Activated T-cell treated with anti-CD3 and anti-CD28 coated beads, Interleukin-2, amount 50 U/mL, for 24 hours (primary cell): Measurements from ENCODE around the gene APAF1.

ENCODE experiments used
- DNase-seq: peaks from one replicate; pipeline ENCODE4 v3.0.0-alpha.2; 2020
- H3K27ac Mint-ChIP-seq: 2 replicates; pipeline ENCODE4 v1.8.0; 2020; ENCODE audit warnings: mild to moderate bottlenecking, mixed read lengths
- H3K27me3 Mint-ChIP-seq: 2 replicates; pipeline ENCODE4 v1.8.0; 2020; ENCODE audit warnings: mixed read lengths
- H3K36me3 Mint-ChIP-seq: 2 replicates; pipeline ENCODE4 v1.8.0; 2020; ENCODE audit warnings: low read depth, mixed read lengths
- H3K4me1 Mint-ChIP-seq: 2 replicates; pipeline ENCODE4 v1.8.0; 2020; ENCODE audit warnings: low read depth, mixed read lengths
- H3K4me3 Mint-ChIP-seq: 2 replicates; pipeline ENCODE4 v1.8.0; 2020; ENCODE audit warnings: mild to moderate bottlenecking, moderate library complexity, mixed read lengths
- H3K9me3 Mint-ChIP-seq: 2 replicates; pipeline ENCODE4 v1.8.0; 2020; ENCODE audit warnings: mixed read lengths

Gene APAF1

DNA sequence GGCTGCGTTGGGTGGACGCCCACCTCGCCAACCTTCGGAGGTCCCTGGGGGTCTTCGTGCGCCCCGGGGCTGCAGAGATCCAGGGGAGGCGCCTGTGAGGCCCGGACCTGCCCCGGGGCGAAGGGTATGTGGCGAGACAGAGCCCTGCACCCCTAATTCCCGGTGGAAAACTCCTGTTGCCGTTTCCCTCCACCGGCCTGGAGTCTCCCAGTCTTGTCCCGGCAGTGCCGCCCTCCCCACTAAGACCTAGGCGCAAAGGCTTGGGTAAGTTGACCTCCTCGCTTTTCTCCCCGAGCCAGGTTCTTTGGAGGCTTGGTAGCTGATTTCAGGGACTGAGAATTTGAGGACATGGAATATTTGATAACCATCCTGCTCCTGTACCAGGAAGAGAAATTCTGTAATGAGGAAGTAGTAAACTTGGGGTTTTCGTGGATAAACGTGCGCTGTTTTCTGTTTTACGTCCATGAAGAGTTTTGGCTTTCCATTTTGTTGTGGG is 530 bp downstream of the APAF1 start:
- no peak for DNase-seq
- peaks cover 30% of the 10 kb centered on the region for H3K4me1 Mint-ChIP-seq
- H3K4me3 Mint-ChIP-seq, result peak overlapping the region; percentile 96
- H3K27ac Mint-ChIP-seq, result peak overlapping the region; percentile 67
- no peaks in the 10 kb centered on the region for H3K9me3 Mint-ChIP-seq
- H3K27me3 Mint-ChIP-seq, result no peaks in the 10 kb centered on the region
- peaks cover 49% of the 10 kb centered on the region for H3K36me3 Mint-ChIP-seq

DNA sequence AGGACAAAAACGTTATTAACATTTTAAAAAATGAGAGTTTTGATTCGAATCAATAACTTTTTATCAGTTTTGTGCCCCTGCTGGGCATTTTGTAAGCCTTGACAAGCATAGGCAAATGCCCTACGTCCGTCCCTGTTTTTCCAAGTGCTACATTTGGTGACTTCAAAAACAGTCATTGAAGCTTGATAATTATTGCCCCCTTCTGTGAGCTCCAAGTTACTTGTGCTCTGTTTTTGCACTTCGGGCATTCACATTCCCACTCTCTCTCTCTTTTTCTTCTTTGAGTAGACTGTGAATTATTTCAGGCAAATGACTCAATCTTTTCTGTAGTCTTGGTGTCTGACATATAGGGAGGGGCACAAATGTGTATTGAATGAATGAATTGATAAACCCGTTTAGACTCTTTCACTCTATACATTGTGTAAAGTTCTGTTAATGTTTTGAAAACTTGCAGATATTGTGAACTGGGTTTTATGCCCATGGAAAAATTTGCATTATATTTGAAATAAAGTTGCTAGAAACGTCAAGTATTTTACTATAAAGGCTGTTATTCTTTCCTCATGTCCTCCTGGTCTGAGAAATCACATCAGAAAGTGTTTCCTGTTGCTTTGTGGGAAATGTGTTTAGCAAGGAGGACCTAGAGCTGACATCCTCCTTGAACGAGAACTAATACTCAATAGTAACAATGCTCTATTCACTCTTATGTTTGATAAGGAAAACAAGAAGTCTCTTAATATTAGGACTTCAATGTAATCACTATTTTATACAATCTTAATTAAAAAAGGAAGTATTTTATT is 1.4 kb downstream of the APAF1 start:
- Mint-ChIP-seq H3K27ac (peak overlapping the region; percentile 12), H3K9me3 (no peaks in the 10 kb centered on the region), H3K4me3 (peak overlapping the region; percentile 96), H3K36me3 (peaks cover 49% of the 10 kb centered on the region), H3K4me1 (peaks cover 29% of the 10 kb centered on the region), H3K27me3 (no peaks in the 10 kb centered on the region)
- DNase-seq, result no peak

DNA sequence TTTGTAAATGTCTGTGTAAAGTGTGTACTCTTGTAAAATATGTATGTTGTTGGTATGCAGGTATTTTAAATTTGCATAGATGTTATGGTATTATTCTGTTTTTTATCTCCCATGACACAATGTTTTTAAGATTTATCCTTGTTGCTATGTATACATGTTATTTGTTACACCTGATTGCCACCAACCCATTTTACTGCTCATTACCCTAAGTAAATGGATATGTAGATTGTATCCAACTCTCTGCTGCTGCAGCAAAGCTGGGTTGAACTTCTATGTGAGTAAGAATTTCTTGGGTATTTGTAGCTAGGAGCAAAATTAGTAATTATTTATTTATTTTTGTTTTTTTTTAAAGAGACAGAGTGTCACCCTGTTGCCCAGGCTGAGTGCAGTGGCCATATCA is 6.2 kb downstream of the APAF1 start:
- H3K9me3 Mint-ChIP-seq, result no peaks in the 10 kb centered on the region
- no peak overlapping the region for H3K4me3 Mint-ChIP-seq
- H3K27ac Mint-ChIP-seq, result no peak overlapping the region

DNA sequence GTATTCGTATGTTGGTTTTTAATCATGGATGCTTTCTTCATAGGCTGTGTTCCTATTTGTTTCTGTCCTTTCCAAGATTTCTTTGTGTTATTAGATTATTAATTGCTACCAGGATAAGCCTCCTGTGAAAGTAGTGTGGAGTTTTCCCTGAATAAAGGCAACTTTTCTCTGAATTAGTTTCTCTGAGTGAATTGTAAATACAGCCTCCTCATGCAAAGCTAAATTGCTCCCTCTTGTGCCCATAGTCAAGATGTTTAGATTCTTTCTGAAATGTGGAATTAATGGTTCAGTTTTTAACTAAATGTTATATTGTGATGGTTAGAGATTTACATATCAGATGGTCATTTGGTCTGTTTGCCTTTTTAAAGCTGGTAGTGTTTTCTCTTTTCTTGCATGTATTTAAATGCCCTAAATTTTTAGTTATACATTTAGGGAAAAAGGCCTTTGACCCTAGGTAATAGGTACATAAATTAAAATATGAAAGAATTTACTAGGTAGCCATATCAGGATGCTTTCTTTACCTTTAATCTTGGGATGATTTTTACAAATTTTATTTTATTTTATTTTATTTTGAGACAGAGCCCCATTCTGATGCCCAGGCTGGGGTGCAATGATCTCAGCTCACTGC is 8.9 kb downstream of the APAF1 start:
- Mint-ChIP-seq H3K36me3 (peaks cover 45% of the 10 kb centered on the region), H3K27ac (no peak overlapping the region), H3K27me3 (no peaks in the 10 kb centered on the region), H3K4me3 (no peak overlapping the region), H3K4me1 (peaks cover 17% of the 10 kb centered on the region), H3K9me3 (no peaks in the 10 kb centered on the region)
- no peak for DNase-seq

More for the DNA sequence above, 6.2 kb downstream of the APAF1 start:
- Mint-ChIP-seq H3K36me3 (peaks cover 34% of the 10 kb centered on the region), H3K4me1 (peaks cover 18% of the 10 kb centered on the region), H3K27me3 (no peaks in the 10 kb centered on the region)
- DNase-seq, result no peak

DNA sequence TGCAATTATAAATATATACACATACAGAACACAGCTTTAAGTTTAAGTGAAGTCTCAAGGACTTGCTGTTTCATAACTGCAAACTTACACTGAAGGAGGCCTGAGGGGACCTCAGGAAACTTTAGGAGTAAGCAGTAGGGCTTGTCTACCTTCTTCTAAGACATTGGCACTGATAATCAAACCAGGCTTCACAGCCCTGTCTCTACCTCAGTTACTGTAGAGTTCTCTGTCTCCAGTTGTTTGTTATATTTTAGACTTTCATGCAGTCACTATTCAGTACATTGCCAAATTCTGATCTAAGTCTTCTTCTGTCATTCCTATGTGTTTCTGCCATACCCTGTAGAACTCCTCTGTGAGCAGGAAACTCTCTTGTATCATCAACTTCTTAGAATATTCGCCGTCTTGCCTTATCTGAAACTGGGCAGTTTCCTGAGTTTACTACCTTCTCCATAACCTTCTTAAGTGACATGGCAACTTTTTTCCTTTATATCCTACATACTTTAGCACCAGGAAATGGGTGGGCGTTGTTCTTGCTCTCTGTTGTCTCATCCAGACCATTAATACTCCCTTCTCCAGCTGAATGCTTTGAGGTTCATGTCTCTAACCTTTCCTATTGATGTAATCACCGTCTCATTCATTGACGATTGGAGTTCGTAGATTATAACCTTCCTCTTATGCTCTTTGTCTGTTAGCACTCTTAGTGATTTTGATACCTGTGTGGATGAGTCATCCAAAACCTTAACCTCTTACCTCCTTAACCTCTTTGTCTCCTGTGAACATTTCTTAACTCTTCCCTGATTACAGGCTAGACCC is 11.4 kb downstream of the APAF1 start:
- no peaks in the 10 kb centered on the region for H3K27me3 Mint-ChIP-seq
- peak overlapping the region; percentile 81 for H3K27ac Mint-ChIP-seq
- no peaks in the 10 kb centered on the region for H3K9me3 Mint-ChIP-seq
- DNase-seq, result no peak
- H3K4me1 Mint-ChIP-seq, result peaks cover 17% of the 10 kb centered on the region
- no peak overlapping the region for H3K4me3 Mint-ChIP-seq
- peaks cover 45% of the 10 kb centered on the region for H3K36me3 Mint-ChIP-seq

DNA sequence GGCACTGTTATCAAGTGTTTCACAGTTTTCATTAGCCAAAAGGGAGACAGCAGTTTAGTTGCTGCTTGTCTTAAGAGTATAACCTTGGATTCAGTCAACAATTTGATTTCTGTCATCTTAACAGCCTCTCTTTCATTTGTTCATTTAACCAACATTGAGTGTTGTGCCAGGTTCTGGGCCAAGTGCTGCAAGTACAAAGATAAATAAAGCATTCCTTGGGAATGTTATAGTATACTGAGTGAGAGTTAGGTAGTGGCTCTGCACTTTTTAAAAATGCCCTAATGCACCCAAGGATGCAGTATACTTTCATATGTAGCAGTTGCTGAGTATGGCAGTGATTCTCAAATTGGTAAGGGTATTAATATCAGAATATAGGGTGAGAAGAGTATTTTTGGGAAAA is 15.4 kb downstream of the APAF1 start:
- H3K27ac Mint-ChIP-seq, result peak overlapping the region; percentile 38
- no peaks in the 10 kb centered on the region for H3K27me3 Mint-ChIP-seq
- H3K4me1 Mint-ChIP-seq, result peaks cover 15% of the 10 kb centered on the region
- H3K36me3 Mint-ChIP-seq, result peaks cover 66% of the 10 kb centered on the region
- no peak for DNase-seq
- no peaks in the 10 kb centered on the region for H3K9me3 Mint-ChIP-seq
- no peak overlapping the region for H3K4me3 Mint-ChIP-seq

DNA sequence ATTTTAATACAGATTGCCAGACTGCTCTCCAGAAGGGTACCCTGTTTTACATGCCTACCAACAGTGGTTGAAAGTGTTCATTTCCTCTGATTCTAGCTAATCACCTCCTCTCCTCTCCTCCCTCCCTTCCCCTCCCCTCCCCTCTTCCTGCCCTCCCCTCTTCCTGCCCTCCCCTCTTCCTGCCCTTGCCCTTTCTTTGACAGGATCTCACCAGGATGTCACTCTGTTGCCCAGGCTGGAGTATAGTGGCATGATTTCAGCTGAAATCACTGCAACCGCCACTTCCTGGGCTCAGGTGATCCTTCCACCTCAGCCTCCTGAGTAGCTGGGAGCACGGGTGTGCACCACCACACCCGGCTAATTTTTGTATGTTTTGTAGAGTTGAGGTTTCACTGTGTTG is 24.7 kb downstream of the APAF1 start:
- peaks cover 13% of the 10 kb centered on the region for H3K4me1 Mint-ChIP-seq
- H3K4me3 Mint-ChIP-seq, result no peak overlapping the region
- no peak for DNase-seq
- no peaks in the 10 kb centered on the region for H3K27me3 Mint-ChIP-seq
- no peak overlapping the region for H3K27ac Mint-ChIP-seq
- H3K9me3 Mint-ChIP-seq, result no peaks in the 10 kb centered on the region
- peaks cover 70% of the 10 kb centered on the region for H3K36me3 Mint-ChIP-seq

DNA sequence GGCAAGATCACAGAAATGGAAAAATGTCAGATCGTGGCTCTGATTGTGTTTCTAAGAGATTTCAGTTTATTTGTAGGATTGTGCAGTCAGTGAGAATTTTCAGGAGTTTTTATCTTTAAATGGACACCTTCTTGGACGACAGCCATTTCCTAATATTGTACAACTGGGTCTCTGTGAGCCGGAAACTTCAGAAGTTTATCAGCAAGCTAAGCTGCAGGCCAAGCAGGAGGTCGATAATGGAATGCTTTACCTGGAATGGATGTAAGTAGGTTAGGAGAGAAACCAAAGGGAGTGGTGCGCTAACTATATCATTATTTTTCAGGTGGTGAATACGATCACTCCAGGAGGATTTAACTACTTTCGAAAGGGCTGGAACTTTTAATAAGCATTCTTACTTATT is 26.4 kb downstream of the APAF1 start:
- no peak overlapping the region for H3K27ac Mint-ChIP-seq
- H3K27me3 Mint-ChIP-seq, result no peaks in the 10 kb centered on the region
- DNase-seq, result no peak
- H3K4me1 Mint-ChIP-seq, result peaks cover 14% of the 10 kb centered on the region
- no peaks in the 10 kb centered on the region for H3K9me3 Mint-ChIP-seq
- peaks cover 61% of the 10 kb centered on the region for H3K36me3 Mint-ChIP-seq
- H3K4me3 Mint-ChIP-seq, result no peak overlapping the region

DNA sequence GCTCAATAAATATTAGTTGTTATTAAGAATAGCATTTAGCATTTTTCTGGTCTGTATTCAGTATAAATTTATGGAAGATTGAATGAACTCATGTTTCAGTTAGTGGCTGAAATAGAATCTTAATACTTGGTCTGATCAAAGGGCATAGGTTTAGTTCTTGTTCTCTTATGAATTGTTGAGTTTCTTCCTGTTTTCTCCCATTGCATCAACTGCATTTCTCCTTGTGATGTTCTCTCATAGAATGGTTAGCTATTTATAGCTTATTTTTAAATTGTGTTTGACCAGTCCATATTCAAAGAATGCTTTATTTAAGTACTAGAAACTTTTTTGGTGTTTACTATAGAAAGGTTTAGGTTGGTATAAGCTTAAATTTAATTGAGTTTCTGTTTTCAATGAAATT is 29.8 kb downstream of the APAF1 start:
- no peak for DNase-seq
- H3K27me3 Mint-ChIP-seq, result no peaks in the 10 kb centered on the region
- no peaks in the 10 kb centered on the region for H3K9me3 Mint-ChIP-seq
- H3K4me1 Mint-ChIP-seq, result peaks cover 4% of the 10 kb centered on the region
- peaks cover 51% of the 10 kb centered on the region for H3K36me3 Mint-ChIP-seq
- H3K27ac Mint-ChIP-seq, result no peak overlapping the region
- H3K4me3 Mint-ChIP-seq, result no peak overlapping the region

DNA sequence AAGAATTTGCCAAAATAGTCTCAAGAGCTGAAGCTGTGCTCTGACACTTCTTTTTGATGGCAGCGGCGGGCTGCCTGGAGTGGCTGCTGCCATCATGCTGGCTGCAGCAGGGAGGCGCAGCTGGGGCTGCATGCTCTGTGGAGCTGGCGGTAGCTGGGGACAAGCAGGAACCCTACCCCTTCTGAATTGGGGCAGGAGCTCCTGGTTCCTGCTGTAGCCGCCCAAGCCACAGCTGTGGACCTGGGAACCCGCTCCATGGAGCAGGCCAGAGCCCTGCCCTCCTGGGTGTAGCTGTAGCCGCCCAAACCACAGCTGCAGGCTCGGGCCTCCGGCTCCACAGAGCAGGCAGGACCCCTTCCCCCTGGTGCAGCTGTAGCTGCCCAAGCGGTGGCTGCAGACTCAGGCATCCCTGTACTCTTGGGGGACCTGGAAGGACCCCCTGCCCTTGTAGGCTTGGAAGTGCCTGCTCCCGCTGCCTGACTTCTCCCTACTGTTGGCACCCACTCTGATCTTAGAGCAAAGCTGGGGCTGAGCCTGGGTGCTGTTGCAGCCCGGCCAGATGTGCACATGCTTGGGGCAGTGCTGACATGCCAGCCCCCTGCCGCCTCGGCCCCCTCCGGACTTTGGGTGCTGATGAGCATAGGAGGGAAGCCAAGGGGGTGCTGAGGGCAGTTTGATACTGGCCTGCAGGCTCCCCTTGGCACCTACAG is 33.3 kb downstream of the APAF1 start:
- Mint-ChIP-seq H3K4me1 (peaks cover 1% of the 10 kb centered on the region), H3K4me3 (no peak overlapping the region), H3K9me3 (no peaks in the 10 kb centered on the region), H3K27ac (no peak overlapping the region), H3K27me3 (no peaks in the 10 kb centered on the region), H3K36me3 (peaks cover 63% of the 10 kb centered on the region)
- DNase-seq, result no peak

DNA sequence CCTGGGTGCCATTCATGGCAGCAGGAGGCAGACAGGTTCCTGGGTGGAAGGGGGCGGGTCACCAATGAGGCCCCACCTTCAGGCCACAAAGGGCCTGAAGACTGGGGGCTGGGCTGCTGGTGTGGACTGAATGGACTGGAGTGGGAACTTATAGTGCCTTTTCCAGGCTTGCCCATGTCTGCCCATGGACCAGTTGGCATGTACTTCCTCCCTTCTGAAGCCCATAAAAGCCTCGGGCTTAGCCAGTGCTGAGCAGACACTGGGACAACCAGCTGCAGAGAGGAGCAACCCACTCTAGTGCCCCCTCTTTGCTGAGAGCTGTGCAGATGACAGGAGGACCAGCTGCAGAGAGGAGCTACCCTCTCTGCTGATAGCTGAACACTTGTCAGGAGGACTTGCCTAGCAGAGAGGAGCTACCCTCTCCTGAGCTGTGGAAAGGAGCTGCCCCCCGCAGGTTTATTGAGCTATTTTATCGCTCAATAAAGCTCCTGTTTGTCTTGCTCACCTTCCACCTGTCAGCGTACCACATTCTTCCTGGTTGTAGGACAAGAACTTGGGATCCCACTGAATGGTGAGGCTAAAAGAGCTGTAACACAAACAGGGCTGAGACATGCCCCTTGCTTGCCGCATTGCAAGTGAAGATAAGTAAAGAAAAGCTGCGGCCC is 34.0 kb downstream of the APAF1 start:
- no peaks in the 10 kb centered on the region for H3K9me3 Mint-ChIP-seq
- no peak overlapping the region for H3K27ac Mint-ChIP-seq
- H3K4me3 Mint-ChIP-seq, result no peak overlapping the region
- H3K27me3 Mint-ChIP-seq, result no peaks in the 10 kb centered on the region
- H3K36me3 Mint-ChIP-seq, result peaks cover 63% of the 10 kb centered on the region
- peaks cover 1% of the 10 kb centered on the region for H3K4me1 Mint-ChIP-seq
- no peak for DNase-seq

DNA sequence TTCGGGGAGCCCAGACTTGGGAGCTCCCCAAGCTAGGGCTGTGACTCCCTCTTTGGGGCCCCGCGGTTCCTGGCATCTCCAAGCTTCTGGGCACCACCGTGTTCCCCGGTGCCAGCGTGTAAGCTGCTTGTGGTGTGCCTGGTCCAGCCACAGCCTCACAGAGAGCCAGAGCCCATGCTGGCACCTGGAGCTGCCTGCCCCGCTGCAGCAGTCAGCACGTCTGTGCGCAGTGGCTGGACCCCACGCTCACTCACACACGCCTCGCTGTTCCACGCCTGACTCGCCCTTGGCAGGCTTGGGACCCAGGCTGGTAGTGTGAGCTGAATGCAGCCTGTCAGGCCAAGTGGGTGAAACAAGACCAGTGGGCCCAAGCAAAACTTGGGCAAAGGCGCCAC is 34.5 kb downstream of the APAF1 start:
- H3K36me3 Mint-ChIP-seq, result peaks cover 61% of the 10 kb centered on the region
- no peak overlapping the region for H3K4me3 Mint-ChIP-seq
- H3K27ac Mint-ChIP-seq, result no peak overlapping the region
- DNase-seq, result no peak
- H3K27me3 Mint-ChIP-seq, result no peaks in the 10 kb centered on the region
- H3K9me3 Mint-ChIP-seq, result no peaks in the 10 kb centered on the region
- peaks cover 1% of the 10 kb centered on the region for H3K4me1 Mint-ChIP-seq

DNA sequence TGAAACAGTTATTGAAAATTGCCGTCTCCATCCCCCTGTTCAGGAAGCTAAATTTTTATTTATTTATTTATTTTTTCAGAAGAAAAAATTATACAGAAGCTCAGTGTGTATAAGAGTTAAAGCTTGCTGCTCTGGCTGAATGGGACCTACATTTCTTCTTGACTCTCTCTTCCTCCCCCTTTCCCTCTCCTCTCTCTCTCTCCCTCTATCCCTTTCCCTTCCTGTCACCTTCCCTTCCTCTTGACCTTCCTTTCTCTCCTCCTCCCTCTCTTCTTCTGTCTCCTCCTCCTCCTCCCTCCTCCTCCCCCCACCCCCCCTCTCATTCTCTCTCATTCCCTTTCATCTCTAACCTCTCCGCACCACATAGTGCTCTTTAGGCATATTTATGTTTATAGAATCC is 39.1 kb downstream of the APAF1 start:
- H3K27me3 Mint-ChIP-seq, result no peaks in the 10 kb centered on the region
- no peaks in the 10 kb centered on the region for H3K9me3 Mint-ChIP-seq
- DNase-seq, result no peak
- no peak overlapping the region for H3K27ac Mint-ChIP-seq
- peaks cover 78% of the 10 kb centered on the region for H3K36me3 Mint-ChIP-seq
- H3K4me1 Mint-ChIP-seq, result no peaks in the 10 kb centered on the region
- H3K4me3 Mint-ChIP-seq, result no peak overlapping the region

DNA sequence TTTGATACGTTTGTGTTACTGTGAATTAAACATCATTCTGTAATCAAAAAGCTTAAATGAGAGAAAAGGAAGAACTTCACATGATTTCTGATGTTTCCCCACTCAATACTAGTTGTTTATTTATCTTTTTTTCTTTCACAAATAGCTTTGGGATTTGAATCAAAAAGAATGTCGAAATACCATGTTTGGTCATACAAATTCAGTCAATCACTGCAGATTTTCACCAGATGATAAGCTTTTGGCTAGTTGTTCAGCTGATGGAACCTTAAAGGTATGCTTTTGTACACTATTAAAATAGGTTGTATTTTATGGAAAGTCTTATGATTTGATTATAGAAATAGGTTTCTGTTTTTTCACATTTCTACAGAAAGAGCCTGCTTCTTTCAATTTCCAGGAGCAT is 41.5 kb downstream of the APAF1 start:
- H3K4me3 Mint-ChIP-seq, result no peak overlapping the region
- no peaks in the 10 kb centered on the region for H3K27me3 Mint-ChIP-seq
- H3K9me3 Mint-ChIP-seq, result no peaks in the 10 kb centered on the region
- H3K27ac Mint-ChIP-seq, result no peak overlapping the region
- peaks cover 4% of the 10 kb centered on the region for H3K4me1 Mint-ChIP-seq
- H3K36me3 Mint-ChIP-seq, result peaks cover 78% of the 10 kb centered on the region
- DNase-seq, result no peak
